HG03558 (cell line): Measurements from ENCODE around the gene PPP1R9A.

ENCODE experiments used
- ATAC-seq: cut with Tn5 transposase; IDR thresholded peaks from one replicate; pipeline ENCODE4 v1.9.1; 2021; ENCODE audit warnings: moderate number of reproducible peaks; ENCODE audit not compliant: unreplicated experiment; ENCODE audit errors: extremely low read depth

The PPP1R9A gene

DNA sequence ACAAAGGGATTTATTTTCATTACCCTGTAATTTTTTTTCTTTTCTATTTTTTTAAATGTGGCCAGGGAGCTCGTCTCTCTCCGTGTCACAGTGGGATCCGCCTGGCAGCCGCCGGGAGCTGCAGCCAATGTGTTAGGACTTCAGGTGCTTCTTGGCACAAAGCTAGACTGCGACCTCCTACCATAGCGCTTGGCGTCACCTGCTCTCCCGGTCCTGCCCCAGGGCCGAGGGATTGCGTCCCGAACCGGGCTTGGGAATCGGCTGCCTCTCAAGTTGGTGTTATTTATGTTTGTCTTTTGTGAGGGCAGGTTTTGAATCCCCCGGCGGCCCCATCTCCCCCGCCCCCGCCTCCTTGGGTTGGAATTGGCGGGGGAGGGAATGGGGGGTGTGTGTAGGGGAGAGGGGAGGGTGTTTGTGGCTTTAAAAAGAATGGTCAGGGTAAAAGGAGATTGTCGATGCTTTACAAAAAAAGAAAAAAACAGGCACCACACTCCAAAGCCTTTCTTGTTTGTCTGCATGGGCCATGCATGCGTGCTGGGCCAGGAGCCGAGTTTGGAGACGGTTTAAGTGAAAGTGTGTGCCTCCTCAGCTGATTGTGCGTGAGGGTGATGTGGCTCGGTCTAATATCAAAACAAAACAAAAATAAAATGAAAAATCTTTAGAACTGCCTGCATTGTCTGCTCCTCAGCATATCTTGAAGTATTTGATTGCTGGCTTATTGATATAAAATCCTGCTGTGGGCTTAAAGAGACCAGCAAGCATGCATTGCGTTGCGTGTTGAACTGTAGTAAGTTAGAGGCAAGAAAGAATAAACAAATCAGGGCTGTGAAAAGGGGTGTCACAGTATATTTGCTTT, 1.2 kb downstream of the PPP1R9A start:
- no peak for ATAC-seq

DNA sequence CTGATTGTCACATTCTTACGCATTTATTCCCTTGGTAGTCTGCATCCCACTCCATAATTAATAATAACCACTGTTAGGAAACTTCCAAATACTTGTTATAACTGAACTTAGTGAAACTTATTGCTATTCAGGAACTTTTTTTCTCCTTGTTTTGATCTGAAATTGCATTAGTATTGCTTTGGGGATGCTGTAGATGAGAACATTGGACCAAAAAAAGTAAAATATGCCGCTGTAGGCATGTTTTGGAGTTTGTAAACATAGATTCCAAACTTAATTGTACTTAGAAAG, 1.7 kb downstream of the PPP1R9A start:
- ATAC-seq = no peak

DNA sequence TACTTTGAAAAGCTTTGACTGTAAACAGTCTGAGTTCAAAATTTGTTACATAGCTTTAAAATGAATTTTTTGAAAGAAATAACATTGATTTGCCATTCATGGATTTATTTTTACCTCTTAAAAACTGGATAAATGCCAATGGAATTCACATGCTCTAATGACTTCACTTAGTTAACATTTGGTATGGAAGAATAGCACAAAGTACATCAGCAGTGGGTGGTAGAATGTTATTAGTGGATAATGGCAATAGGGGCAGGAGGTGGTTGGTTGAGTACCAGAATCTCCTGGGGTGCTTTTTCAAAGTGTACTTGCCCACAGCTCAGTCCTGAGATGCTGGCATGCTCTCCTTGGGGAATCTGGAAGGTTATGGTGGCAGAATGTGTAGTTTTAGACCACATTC, 4.7 kb downstream of the PPP1R9A start:
- ATAC-seq = no peak

DNA sequence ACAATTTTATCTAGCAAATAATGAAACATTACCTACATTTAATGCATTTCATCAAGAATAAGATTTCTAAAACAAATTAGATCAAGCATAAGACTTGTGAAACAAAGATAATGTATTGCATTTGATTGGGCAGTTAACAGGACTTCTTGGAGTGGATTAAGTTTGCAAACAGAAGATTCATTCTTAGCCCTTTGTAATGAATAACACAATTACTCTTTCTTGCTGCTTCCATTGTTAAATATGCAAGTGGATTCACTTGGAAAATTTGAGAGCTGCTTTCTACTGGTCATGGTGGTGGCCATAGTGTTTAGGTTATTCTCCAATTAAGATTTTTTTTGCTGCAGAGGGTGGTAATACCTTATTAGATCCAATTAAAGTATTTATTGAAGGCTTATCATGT, 6.0 kb downstream of the PPP1R9A start:
- ATAC-seq = no peak

DNA sequence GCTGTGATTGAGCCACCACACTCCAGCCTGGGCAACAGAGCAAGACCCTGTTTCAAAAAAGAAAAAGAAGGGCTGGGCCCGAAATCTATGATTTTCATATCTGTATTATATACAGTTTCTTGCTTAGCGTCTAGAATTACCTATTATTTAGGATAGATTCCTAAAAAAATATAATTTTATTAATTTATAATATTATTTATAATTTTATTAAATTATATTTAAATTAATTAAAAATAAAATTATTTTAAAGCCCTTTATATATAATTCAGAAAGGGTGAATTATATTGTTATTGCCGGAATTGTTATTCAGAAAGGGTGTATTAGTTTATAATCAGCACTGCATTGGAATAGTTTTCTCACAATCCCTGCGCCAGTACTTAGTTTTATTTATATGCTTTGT, 14.5 kb downstream of the PPP1R9A start:
- ATAC-seq = no peak

DNA sequence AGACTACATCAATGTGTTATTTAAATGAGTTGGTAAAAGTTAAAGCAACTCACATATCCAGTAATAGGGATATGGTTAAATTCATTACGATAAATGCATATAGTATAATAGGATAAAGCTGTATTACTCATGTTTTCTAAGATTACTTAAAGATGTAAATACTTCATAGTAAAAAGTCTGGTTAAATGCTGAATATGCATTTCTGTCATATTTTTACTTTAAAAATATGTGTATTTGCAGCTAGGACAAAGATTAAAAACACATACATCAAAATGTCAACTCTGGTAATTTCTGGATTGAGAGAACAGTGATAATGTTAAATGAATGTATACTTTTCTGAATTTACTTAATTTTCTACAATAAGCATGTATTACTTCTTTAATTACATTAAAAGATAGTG, 15.1 kb downstream of the PPP1R9A start:
- ATAC-seq = no peak

DNA sequence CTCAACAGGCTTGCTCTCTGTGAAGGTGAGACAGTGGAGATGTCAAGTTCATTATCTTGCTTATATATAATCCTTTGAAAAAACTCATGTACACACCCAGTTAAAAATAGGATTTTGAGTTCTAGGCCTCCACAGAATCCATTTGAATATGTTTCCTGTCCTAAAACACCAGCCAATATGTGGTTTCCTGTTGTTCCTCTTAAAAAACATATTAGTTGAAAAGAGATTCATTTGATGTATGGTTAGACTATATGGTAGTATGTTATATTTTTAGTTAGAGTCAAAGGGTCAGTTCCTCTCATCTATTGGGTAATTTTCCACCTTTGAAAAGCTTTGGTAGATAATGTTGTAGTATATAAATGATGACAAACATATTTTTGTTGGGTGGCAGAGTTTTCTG, 16.0 kb downstream of the PPP1R9A start:
- no peak for ATAC-seq

DNA sequence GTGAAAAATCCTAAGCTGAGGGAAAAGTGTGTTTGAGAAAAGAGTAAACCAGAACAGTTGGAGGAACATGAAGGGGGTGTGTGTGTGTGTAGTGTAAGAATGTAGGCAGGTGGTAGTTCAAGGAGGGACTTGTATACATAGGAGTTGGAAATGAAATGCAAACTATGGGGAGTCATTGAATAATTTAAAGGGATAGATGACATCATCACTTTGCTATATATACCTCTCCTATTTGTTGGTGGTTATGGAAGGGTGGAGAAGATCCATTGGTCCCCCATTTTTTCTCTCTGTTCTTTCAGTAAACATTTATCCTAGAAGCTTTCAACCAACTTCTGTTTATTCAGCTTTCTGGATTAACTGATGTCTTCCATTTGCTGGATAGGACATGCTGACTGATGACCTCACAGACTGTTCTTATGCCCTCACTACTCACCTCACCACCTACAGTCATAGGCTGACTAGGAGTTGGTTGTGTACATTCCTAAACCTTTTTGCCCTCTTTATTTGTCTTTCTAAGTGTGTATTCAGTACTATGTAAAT, 20.8 kb downstream of the PPP1R9A start:
- no peak for ATAC-seq

DNA sequence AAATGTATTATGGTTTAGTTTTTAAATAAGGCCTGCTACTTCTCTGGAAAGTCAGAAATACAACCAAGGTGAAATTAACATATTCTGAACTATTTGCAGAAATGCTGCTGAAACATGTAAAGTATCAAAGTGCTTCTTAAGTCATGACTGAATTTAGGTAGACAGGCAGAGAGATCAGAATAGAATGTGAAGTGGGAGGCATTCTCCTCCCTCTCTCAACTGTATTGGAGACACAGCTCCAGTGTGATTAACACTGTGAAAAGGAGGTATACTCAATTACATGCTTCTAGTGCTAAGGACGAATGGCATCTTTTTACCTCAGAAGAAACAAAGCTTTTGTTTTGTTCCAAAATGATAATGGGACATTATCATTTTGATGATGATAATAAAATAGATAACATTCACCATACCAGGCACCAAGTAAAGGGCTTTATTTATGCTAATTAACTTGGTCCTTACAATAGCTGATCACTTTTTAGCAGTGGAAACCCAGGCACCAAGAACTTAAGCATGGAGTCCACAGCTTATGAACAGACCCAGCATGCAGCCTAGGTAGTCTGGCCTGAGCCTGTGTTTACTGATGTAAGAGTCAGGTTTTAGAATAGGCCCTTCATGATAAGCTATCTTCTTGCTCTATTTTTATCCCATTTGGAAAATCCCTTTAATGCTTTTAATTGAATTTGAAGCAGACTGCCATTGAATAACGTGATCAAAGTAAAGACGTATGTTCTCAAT, 26.0 kb downstream of the PPP1R9A start:
- no peak for ATAC-seq

DNA sequence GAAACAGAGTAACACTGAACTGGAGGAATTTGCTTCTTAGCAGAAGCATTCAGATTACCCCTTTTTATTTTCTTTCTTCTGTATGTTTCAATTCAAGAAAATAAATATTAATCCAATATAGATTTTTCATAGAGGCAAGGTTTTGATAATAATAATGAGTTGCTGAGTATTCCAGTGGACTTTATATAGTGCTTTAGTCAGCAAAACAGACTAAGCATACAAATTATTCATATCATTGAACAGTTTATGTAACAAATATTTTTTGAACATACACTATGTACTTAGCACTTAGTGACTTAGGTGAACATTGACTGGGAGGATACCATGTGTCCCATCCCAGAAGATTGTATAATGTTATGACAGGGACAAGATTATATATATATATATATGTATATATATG, 32.0 kb downstream of the PPP1R9A start:
- ATAC-seq = no peak

DNA sequence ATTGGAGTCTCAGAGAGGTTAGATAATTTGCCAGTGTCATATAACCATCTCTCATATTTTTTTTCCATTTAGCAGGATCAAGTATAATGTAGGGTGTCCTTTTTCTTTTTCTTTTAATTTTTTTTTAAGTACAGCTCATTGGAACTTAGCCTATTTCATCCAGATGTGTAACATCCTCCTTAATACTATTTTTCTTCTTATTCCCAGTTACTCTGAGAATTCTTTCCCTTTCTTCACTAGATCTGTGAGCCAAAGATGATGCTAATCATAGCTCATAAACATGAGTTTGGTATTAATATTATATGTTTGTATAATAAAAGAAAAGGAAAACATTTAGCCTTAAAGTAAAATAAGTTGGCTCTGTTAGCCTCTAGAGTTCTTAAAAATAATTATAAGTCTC, 32.8 kb downstream of the PPP1R9A start:
- no peak for ATAC-seq

DNA sequence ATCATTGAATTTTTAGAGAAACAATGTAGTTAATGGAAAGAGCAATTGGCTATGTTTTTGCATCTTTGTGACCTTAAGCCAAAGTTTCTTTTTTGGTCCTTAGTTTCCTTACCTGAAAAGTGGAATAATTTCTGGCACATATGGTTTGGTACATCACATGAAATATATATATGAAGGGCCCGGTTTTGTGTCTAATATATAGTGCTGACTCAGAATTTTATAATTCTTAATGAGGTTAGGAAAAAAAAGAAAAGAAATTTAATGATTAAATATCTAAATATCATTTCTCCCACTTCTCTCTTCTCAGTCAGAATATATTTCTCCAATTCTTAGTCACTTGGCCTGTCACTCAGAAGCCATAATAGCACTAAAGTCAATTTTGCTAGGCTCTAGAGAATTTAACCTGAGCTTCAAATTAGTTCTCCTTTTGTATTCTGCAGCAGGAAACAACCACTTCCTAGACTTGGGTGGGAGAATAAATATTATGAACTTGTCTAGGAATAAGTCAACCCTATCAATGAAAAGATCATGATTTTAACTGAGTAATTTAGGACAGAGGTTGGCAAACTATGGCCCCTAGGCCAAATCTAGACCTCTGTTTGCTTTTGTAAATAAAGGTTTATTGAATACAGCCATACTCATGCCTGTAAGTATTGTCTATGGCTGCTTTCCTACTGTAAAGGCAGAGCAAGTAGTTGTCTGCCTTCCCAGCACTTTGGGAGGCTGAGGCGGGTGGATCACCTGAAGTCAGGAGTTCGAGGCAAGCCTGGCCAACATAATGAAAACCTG, 34.6 kb downstream of the PPP1R9A start:
- ATAC-seq = no peak

DNA sequence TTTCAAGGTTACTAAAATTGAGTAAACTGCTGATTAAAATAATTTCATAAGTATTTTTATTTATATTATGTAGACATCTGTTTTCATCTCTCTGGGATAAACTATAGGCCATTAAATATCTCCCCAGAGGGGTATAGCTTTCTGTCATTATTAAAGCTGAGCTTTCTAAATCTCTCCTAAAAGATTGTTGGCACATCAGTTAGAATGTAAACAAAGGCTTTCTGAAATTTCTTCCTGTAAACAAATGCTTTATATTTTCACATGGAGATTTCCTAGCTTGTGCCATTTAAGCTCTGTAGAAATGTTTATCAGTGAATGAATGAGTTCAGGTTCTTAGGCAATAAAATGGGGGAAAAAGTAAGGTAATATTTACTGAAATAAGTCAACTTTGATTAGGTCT, 35.7 kb downstream of the PPP1R9A start:
- no peak for ATAC-seq

DNA sequence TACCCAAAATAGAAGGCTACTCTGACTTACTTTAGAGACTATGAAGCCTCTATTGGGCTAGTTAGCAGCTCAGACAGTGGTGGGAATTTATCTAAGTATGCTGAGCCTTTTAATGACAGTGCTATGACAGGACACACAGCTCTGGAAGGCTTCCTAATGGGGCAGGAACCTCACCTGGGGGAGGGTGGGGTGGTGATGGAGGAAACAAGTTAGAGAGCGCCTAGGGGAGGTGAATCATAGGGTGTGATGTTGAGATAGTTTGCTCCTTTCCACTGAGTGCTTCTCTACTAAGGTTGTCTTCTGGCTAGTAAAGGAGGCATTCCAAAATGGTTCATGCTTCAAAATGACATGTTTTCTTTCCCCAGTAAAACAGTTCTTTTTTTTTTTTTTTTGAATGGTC, 42.1 kb downstream of the PPP1R9A start:
- no peak for ATAC-seq

DNA sequence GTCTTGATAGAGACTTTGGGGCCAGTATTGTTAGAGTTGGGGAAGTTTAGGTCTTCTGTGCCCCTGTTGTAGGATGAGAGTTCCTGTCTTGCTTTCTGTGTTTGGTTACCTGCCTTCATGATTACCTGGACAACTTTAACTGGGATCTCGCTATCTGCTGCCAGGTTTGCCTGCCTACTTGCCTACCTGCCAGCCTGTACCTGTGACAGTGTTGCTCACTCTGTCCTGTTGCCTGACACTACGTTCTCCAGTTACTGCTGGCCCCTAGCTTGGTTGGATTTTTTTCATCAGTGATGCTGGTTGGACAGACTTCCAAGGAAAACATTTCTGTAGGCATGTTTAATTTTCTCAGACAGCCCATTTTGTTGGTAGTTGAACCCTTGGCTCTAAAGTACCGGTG, 48.4 kb downstream of the PPP1R9A start:
- ATAC-seq = no peak

DNA sequence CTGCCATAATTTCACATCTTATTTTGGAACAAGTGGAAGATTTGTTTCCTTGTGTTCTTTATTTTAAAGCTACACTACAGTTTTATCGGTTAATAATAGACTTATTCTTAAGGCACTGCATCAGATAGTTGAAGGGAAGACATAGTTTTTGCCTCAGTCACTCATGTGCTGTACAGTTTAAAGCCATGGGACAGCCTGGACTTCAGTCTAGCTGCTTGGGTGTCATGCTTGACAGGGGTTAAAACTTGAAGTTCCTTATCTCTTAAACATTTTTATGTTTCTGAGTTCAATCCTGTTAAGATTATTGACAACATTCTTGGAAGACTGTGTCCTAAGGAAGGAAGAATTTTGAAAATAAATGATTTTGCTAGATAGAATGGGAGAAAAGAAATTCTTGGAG, 49.7 kb downstream of the PPP1R9A start:
- no peak for ATAC-seq

DNA sequence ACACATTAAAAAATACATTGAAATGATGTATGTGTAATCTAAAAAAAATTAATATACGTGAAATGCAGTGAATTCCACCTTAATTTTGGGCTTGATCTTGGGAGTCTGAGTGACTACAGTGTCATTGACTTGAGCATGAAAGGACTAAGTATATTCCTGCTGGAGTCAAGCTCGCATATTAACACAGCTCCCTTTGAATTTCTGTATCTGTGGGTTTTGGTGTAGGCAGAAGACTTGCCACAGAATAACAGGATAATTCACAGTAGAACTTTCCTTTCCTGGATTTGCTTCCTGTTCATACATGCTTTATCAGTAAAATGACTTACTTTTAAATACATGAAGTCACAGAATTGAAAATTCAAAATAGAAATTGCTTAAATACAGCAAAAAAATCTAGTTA, 55.3 kb downstream of the PPP1R9A start:
- no peak for ATAC-seq

DNA sequence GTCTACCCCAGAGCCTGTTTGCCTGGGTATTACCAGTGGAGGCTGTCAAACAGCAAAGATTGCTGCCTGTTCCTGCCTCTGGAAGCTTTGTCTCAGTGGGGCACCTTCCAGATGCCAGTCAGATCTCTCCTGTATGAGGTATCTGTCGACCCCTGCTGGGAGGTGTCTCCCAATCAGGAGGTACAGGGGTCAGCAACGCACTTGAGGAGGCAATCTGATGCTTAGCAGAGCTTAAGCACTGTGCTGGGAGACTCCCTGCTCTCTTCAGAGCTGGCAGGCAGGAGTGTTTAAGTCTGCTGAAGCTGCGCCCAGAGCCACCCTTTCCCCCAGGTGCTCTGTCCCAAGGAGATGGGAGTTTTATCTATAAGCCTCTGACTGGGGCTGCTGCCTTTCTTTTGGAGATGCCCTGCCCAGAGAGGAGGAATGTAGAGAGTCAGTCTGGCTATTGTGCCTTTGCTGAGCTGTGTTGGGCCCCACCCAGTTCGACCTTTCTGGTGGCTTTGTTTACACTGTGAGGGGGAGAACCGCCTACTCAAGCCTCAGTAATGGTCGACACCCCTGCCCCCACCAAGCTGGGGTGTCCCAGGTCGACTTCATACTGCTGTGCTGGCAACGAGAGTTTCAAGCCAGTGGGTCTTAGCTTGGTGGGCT, 62.2 kb downstream of the PPP1R9A start:
- no peak for ATAC-seq

DNA sequence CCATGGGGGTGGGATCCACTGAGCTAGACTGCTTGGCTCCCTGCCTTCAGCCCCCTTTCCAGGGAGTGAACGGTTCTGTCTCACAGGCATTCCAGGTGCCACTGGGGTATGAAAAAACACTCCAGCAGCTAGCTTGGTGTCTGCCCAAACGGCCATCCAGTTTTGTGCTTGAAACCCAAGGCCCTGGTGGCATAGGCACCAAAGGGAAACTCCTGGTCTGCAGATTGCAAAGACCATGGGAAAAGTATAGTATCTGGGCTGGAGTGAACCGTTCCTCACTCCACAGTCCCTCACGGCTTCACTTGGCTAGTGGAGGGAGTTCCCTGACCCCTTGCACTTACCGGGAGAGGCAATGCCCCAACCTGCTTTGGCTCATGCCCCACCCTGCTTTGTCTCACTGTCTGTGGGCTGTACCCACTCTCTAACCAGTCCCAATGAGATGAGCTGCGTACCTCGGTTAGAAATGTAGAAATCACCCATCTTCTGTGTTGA, 62.7 kb downstream of the PPP1R9A start:
- no peak for ATAC-seq
